ENCODE measurements around the gene IGHMBP2.

DNA sequence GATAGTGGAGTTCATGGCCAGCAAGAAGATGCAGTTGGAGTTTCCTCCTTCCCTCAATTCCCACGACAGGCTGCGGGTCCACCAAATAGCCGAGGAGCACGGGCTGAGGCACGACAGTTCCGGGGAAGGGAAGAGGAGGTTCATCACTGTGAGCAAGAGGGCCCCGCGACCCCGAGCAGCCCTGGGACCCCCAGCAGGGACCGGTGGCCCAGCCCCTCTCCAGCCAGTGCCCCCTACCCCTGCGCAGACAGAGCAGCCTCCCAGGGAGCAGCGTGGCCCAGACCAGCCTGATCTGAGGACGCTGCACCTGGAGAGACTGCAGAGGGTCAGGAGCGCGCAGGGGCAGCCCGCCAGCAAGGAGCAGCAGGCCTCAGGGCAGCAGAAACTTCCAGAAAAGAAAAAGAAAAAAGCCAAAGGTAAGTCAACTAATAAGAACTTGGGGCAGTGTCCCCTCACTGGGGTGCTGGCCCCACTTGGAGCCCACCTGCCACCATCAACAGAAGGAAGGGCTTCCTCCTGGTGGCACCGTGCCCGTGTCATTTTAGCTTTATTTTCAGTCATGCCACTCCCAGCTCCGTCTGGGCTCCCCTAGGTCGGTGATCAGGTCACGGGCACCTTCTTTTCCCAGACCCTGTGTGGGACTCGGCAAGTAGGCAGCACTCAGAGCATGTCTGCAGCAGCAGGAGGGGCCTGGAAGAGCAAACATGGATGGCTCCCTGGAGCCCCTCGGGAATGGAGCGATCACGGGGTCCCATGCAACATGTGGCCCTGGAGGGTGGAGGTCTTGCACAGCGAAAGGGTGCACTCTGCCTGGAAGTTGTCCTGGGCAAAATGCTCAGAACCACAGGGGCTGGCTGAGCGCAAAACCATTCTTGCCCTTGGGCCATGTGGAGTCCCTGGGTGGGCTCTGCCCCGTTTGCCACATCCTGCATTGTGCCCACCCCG lies 33.3 kb downstream of the IGHMBP2 start:
- TF ChIP-seq, protein P1, sequence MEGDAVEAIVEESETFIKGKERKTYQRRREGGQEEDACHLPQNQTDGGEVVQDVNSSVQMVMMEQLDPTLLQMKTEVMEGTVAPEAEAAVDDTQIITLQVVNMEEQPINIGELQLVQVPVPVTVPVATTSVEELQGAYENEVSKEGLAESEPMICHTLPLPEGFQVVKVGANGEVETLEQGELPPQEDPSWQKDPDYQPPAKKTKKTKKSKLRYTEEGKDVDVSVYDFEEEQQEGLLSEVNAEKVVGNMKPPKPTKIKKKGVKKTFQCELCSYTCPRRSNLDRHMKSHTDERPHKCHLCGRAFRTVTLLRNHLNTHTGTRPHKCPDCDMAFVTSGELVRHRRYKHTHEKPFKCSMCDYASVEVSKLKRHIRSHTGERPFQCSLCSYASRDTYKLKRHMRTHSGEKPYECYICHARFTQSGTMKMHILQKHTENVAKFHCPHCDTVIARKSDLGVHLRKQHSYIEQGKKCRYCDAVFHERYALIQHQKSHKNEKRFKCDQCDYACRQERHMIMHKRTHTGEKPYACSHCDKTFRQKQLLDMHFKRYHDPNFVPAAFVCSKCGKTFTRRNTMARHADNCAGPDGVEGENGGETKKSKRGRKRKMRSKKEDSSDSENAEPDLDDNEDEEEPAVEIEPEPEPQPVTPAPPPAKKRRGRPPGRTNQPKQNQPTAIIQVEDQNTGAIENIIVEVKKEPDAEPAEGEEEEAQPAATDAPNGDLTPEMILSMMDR (IDR thresholded peaks at IDR 0.05): no peak
- no peak for TF ChIP-seq POLR2A (IDR thresholded peaks at IDR 0.05)
